ENCODE data around the gene OLR1.

DNA sequence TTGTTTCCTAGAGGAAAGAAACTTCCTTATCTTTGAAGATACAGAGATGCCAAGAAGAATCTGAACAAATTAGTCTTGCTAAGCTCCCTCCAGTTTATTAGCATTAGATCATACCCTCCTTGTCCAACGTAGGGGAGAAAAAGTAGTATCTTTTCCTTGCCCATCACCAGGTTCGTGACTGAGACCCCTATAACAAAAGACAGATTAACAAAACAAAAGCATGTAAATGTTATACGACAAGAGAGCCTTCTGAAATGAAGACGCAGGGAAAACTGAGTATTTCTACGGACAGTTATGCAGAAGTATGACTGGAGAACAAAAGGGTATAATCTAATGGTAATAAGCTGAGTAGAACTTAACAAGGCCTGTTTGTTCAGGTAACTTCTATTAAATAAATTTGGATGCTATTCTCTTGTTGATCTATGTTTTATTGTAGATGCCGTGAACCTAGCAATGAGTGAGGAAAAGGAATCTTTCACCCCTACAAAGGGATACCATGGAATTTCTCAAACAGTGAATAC is 39.0 kb downstream of the OLR1 start:
- TF ChIP-seq, protein P1, sequence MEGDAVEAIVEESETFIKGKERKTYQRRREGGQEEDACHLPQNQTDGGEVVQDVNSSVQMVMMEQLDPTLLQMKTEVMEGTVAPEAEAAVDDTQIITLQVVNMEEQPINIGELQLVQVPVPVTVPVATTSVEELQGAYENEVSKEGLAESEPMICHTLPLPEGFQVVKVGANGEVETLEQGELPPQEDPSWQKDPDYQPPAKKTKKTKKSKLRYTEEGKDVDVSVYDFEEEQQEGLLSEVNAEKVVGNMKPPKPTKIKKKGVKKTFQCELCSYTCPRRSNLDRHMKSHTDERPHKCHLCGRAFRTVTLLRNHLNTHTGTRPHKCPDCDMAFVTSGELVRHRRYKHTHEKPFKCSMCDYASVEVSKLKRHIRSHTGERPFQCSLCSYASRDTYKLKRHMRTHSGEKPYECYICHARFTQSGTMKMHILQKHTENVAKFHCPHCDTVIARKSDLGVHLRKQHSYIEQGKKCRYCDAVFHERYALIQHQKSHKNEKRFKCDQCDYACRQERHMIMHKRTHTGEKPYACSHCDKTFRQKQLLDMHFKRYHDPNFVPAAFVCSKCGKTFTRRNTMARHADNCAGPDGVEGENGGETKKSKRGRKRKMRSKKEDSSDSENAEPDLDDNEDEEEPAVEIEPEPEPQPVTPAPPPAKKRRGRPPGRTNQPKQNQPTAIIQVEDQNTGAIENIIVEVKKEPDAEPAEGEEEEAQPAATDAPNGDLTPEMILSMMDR (IDR thresholded peaks at IDR 0.05): no peak
- TF ChIP-seq POLR2AphosphoS5 (IDR thresholded peaks at IDR 0.05): no peak
- TF ChIP-seq POLR2A (IDR thresholded peaks at IDR 0.05): no peak
- no peak for TF ChIP-seq EP300 (IDR thresholded peaks at IDR 0.05)
